HEK293 (cell line): ENCODE results near the gene DNAJC27.
A peak's percentile ranks its signal among the peaks of the same experiment; 100 is the strongest.

Experiments used
- CTCF ChIA-PET: fragments of 350-600 bp; formaldehyde crosslinking; extraction: SDS; loops from one replicate; lab custom pipeline; 2021; ENCODE audit warnings: antibody characterized with exemption; lab: Yijun Ruan, JAX
- POLR2A ChIA-PET: fragments of 300-600 bp; formaldehyde crosslinking; extraction: SDS; loops from one replicate; lab custom pipeline; 2020; ENCODE audit warnings: antibody characterized with exemption, inconsistent platforms; lab: Yijun Ruan, JAX
- H3K27ac ChIP-seq: fragments of 200-500 bp; sonication (Bioruptor generic); 2 replicates; pipeline ENCODE4 v1.5.1; 2014; ENCODE audit warnings: low read depth, low read length, control low read depth, inconsistent platforms; ENCODE audit errors: extremely low read depth
- H3K36me3 ChIP-seq, 2 experiments: fragments of 200-500 bp in 1 of 2; sonication (Bioruptor generic) in 1 of 2; 1 replicate in 1 of 2; 2 replicates in 1 of 2; pipeline ENCODE4 v1.5.1; 2014 to 2017; ENCODE audit warnings: inconsistent platforms in 2 of 2, low read length in 2 of 2; ENCODE audit not compliant: control insufficient read depth in 2 of 2, insufficient read depth in 1 of 2
- H3K4me1 ChIP-seq: fragments of 200-500 bp; sonication (Bioruptor generic); 2 replicates; pipeline ENCODE4 v1.5.1; 2014; ENCODE audit warnings: mild to moderate bottlenecking, low read length, inconsistent platforms; ENCODE audit not compliant: control insufficient read depth, insufficient read depth
- H3K4me3 ChIP-seq: 2 replicates; pipeline ENCODE4 v1.5.1; 2011; ENCODE audit warnings: low read depth, mild to moderate bottlenecking, control low read depth, low read length, moderate library complexity
- H3K9me3 ChIP-seq: fragments of 200-500 bp; sonication (Bioruptor generic); 2 replicates; pipeline ENCODE4 v1.5.1; 2014; ENCODE audit warnings: low read depth, low read length, inconsistent platforms; ENCODE audit not compliant: control insufficient read depth, insufficient read depth
- FEZF1 ChIP-seq: fragments of 450-650 bp; formaldehyde crosslinking; IDR thresholded peaks from 2 replicates; pipeline ENCODE4 v1.5.1; 2016; ENCODE audit warnings: missing biosample characterization, missing genetic modification characterization
- OSR2 ChIP-seq: fragments of 450-650 bp; formaldehyde crosslinking; IDR thresholded peaks from 2 replicates; pipeline ENCODE4 v1.5.1; 2016; ENCODE audit warnings: missing biosample characterization, missing genetic modification characterization
- PRDM6 ChIP-seq: fragments of 450-650 bp; formaldehyde crosslinking; IDR thresholded peaks from 2 replicates; pipeline ENCODE4 v1.5.1; 2017; ENCODE audit warnings: missing biosample characterization, missing genetic modification characterization
- ZBTB1 ChIP-seq: fragments of 450-650 bp; formaldehyde crosslinking; IDR thresholded peaks from 2 replicates; pipeline ENCODE4 v1.5.1; 2016; ENCODE audit warnings: missing biosample characterization, missing genetic modification characterization
- ZBTB21 ChIP-seq: fragments of 450-650 bp; formaldehyde crosslinking; IDR thresholded peaks from 2 replicates; pipeline ENCODE4 v1.5.1; 2017; ENCODE audit warnings: missing biosample characterization, missing genetic modification characterization
- ZBTB44 ChIP-seq: fragments of 450-650 bp; IDR thresholded peaks from 2 replicates; pipeline ENCODE4 v1.5.1; 2018; ENCODE audit warnings: missing biosample characterization, mild to moderate bottlenecking, missing genetic modification characterization
- ZFP41 ChIP-seq: fragments of 450-650 bp; formaldehyde crosslinking; IDR thresholded peaks from 2 replicates; pipeline ENCODE4 v1.5.1; 2016; ENCODE audit warnings: missing biosample characterization, missing genetic modification characterization, borderline replicate concordance
- ZFP69B ChIP-seq: fragments of 450-650 bp; formaldehyde crosslinking; IDR thresholded peaks from 2 replicates; pipeline ENCODE4 v1.5.1; 2016; ENCODE audit warnings: missing biosample characterization, missing genetic modification characterization
- ZNF311 ChIP-seq: fragments of 450-650 bp; formaldehyde crosslinking; IDR thresholded peaks from 2 replicates; pipeline ENCODE4 v1.5.1; 2017; ENCODE audit warnings: missing biosample characterization, missing genetic modification characterization, borderline replicate concordance
- ZNF423 ChIP-seq: fragments of 450-650 bp; formaldehyde crosslinking; IDR thresholded peaks from 2 replicates; pipeline ENCODE4 v1.5.1; 2016; ENCODE audit warnings: missing biosample characterization, missing genetic modification characterization
- ZNF488 ChIP-seq: fragments of 450-650 bp; formaldehyde crosslinking; IDR thresholded peaks from 2 replicates; pipeline ENCODE4 v1.5.1; 2016; ENCODE audit warnings: missing biosample characterization, missing genetic modification characterization
- ZNF555 ChIP-seq: fragments of 450-650 bp; formaldehyde crosslinking; conservative IDR thresholded peaks from 2 replicates; pipeline ENCODE4 v1.5.1; 2017; ENCODE audit warnings: missing biosample characterization, mild to moderate bottlenecking, missing genetic modification characterization, inconsistent platforms
- ZNF785 ChIP-seq: fragments of 450-650 bp; formaldehyde crosslinking; IDR thresholded peaks from 2 replicates; pipeline ENCODE4 v1.5.1; 2016; ENCODE audit warnings: missing biosample characterization, missing genetic modification characterization
- TF ChIP-seq, protein P1 (sequence below): fragments of 450-650 bp; formaldehyde crosslinking; IDR thresholded peaks from 2 replicates; pipeline ENCODE4 v1.5.1; 2017; ENCODE audit warnings: missing biosample characterization, missing genetic modification characterization
- TF ChIP-seq, protein P2 (sequence below): fragments of 450-650 bp; formaldehyde crosslinking; IDR thresholded peaks from 2 replicates; pipeline ENCODE4 v1.5.1; 2016; ENCODE audit warnings: missing biosample characterization, missing genetic modification characterization
- TF ChIP-seq, protein P3 (sequence below): fragments of 450-650 bp; formaldehyde crosslinking; IDR thresholded peaks from 2 replicates; pipeline ENCODE4 v1.5.1; 2017; ENCODE audit warnings: missing biosample characterization, missing genetic modification characterization

Gene DNAJC27

DNA sequence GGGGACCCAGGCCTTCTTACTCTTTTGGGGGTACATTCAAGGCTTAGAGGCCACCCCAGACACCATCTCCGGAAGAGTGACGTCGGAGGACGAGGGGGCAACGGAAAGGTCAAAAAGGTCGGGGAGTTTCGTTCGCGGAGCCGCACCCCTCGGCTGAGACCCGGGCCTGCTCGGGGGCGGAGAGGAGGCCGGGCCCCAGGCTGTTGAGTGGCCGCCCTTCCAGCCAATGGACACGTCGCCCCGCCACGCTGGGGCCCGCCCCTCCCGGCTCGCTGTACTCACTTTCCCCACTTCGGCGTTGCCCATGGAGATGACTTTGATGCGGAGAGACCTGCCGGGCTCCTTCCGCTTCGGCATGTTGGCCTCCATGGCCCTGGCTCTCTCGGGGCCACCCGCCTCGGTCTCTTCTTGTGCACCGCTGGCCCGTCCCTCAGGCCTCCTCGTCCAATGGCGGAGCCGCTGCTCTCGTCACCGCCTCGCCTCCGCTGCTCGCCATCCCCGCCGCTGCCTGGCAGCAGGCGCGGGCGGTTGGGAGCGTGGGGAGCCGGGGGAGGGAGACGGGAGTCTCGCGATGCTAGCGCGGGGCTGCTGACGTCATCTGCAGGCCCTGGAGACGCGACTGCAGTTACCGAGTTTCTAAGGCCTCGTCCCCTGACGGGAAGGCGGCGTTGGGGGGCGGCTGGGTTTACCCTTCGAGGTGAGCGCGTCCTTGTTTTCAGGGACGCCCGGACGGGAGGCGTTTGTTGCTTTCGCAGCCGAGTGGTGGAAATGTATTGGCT lies at the start of gene DNAJC27 (continued):
- no peak; the same call in 1 of the 2 replicates for TF ChIP-seq ZBTB44 (tag by site-specific recombination)
- no peak for TF ChIP-seq ZNF555 (tag by site-specific recombination)

GRCh38 chr2:25018681-25019080 lies 46.9 kb upstream of the DNAJC27 start:
- H3K4me3 ChIP-seq = no peak overlapping the region
- POLR2A ChIA-PET = no interaction called here
- H3K36me3 ChIP-seq = no peaks in the 10 kb centered on the region
- TF ChIP-seq, protein P1, sequence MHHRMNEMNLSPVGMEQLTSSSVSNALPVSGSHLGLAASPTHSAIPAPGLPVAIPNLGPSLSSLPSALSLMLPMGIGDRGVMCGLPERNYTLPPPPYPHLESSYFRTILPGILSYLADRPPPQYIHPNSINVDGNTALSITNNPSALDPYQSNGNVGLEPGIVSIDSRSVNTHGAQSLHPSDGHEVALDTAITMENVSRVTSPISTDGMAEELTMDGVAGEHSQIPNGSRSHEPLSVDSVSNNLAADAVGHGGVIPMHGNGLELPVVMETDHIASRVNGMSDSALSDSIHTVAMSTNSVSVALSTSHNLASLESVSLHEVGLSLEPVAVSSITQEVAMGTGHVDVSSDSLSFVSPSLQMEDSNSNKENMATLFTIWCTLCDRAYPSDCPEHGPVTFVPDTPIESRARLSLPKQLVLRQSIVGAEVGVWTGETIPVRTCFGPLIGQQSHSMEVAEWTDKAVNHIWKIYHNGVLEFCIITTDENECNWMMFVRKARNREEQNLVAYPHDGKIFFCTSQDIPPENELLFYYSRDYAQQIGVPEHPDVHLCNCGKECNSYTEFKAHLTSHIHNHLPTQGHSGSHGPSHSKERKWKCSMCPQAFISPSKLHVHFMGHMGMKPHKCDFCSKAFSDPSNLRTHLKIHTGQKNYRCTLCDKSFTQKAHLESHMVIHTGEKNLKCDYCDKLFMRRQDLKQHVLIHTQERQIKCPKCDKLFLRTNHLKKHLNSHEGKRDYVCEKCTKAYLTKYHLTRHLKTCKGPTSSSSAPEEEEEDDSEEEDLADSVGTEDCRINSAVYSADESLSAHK = 0 out of 2 replicates have a peak, but pooled peaks have one; percentile 25
- TF ChIP-seq, protein P2, sequence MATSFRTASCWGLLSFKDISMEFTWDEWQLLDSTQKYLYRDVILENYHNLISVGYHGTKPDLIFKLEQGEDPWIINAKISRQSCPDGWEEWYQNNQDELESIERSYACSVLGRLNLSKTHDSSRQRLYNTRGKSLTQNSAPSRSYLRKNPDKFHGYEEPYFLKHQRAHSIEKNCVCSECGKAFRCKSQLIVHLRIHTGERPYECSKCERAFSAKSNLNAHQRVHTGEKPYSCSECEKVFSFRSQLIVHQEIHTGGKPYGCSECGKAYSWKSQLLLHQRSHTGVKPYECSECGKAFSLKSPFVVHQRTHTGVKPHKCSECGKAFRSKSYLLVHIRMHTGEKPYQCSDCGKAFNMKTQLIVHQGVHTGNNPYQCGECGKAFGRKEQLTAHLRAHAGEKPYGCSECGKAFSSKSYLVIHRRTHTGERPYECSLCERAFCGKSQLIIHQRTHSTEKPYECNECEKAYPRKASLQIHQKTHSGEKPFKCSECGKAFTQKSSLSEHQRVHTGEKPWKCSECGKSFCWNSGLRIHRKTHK (tag by site-specific recombination) = no peak
- TF ChIP-seq OSR2 = 0 out of 2 replicates have a peak, but pooled peaks have one; percentile 12
- no peak overlapping the region for H3K27ac ChIP-seq
- CTCF ChIA-PET = no interaction called here
- no peaks in the 10 kb centered on the region for H3K4me1 ChIP-seq
- H3K9me3 ChIP-seq = no peaks in the 10 kb centered on the region

GRCh38 chr2:25014631-25015030 lies 42.9 kb upstream of the DNAJC27 start:
- Histone ChIP-seq H3K36me3 (no peaks in the 10 kb centered on the region), H3K9me3 (no peaks in the 10 kb centered on the region), H3K4me3 (no peak overlapping the region), H3K4me1 (peaks cover 7% of the 10 kb centered on the region; the same call in 1 of the 2 replicates), H3K27ac (no peak overlapping the region)
- TF ChIP-seq ZFP41 (no peak), ZBTB21 (tag by site-specific recombination) (no peak), ZNF785 (tag by site-specific recombination) (no peak), PRDM6 (tag by site-specific recombination) (no peak), ZNF488 (no peak), ZFP69B (tag by site-specific recombination) (no peak), FEZF1 (tag by site-specific recombination) (no peak), ZBTB44 (tag by site-specific recombination) (no peak), ZNF423 (tag by site-specific recombination) (no peak), ZBTB1 (tag by site-specific recombination) (no peak), ZNF311 (tag by site-specific recombination) (no peak)
- TF ChIP-seq, protein P3, sequence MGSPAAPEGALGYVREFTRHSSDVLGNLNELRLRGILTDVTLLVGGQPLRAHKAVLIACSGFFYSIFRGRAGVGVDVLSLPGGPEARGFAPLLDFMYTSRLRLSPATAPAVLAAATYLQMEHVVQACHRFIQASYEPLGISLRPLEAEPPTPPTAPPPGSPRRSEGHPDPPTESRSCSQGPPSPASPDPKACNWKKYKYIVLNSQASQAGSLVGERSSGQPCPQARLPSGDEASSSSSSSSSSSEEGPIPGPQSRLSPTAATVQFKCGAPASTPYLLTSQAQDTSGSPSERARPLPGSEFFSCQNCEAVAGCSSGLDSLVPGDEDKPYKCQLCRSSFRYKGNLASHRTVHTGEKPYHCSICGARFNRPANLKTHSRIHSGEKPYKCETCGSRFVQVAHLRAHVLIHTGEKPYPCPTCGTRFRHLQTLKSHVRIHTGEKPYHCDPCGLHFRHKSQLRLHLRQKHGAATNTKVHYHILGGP (tag by site-specific recombination) = no peak
- ChIA-PET CTCF (interaction anchor here (1.3 kb wide), 1 partner anchor 39 kb away, joined by 6 read pairs; no protein-coding TSS in a partner anchor), POLR2A (no interaction called here)
